GM19351 (cell line): ENCODE data around the gene LY9.
"Not testable (repeated sequence)": the region's sequence is repeated elsewhere in the genome, so short reads cannot be mapped to it uniquely, and the experiment has no call there.

ENCODE experiments used
- ATAC-seq: cut with Tn5 transposase; IDR thresholded peaks from one replicate; pipeline ENCODE4 v1.9.1; 2021; ENCODE audit warnings: mild to moderate bottlenecking, moderate library complexity; ENCODE audit not compliant: unreplicated experiment

The LY9 gene

GRCh38 chr1:160773093-160773492, 22.9 kb upstream of the LY9 start:
- no peak for ATAC-seq

- no peak for ATAC-seq
These were observed 20.9 kb upstream of the LY9 start for GRCh38 chr1:160774886-160775719.

GRCh38 chr1:160776178-160776577, 19.8 kb upstream of the LY9 start:
- ATAC-seq: no peak

GRCh38 chr1:160777486-160778089, 18.4 kb upstream of the LY9 start:
- ATAC-seq: no peak

- no peak for ATAC-seq
These were observed 17.0 kb upstream of the LY9 start for GRCh38 chr1:160778976-160779375.

- ATAC-seq: no peak
These were observed 16.2 kb upstream of the LY9 start for GRCh38 chr1:160779626-160780397.

GRCh38 chr1:160780398-160780755, 15.6 kb upstream of the LY9 start:
- ATAC-seq: no peak

GRCh38 chr1:160781186-160781766, 14.7 kb upstream of the LY9 start:
- no peak for ATAC-seq

GRCh38 chr1:160781914-160782689, 13.9 kb upstream of the LY9 start:
- peak; percentile 89 for ATAC-seq

GRCh38 chr1:160782988-160783765, 12.8 kb upstream of the LY9 start:
- ATAC-seq: not testable (repeated sequence)

- peak; percentile 55 for ATAC-seq
These were observed 6.8 kb upstream of the LY9 start for GRCh38 chr1:160789051-160789701.

GRCh38 chr1:160789702-160790611, 6.0 kb upstream of the LY9 start:
- ATAC-seq: peak; percentile 91

GRCh38 chr1:160794376-160794775, 1.6 kb upstream of the LY9 start:
- ATAC-seq: no peak

- peak; percentile 44 for ATAC-seq
These were observed 1.3 kb downstream of the LY9 start for GRCh38 chr1:160797271-160797709.

GRCh38 chr1:160797861-160798273, 1.9 kb downstream of the LY9 start:
- ATAC-seq: no peak

- ATAC-seq: no peak
These were observed 2.5 kb downstream of the LY9 start for GRCh38 chr1:160798439-160798838.

GRCh38 chr1:160799641-160800040, 3.7 kb downstream of the LY9 start:
- ATAC-seq: no peak

GRCh38 chr1:160800142-160800541, 4.2 kb downstream of the LY9 start:
- no peak for ATAC-seq
